GM19351 (cell line): Measurements from ENCODE around the gene ADGRD1.

ENCODE experiments used
- ATAC-seq: cut with Tn5 transposase; IDR thresholded peaks from one replicate; pipeline ENCODE4 v1.9.1; 2021; ENCODE audit warnings: mild to moderate bottlenecking, moderate library complexity; ENCODE audit not compliant: unreplicated experiment

The ADGRD1 gene

GRCh38 chr12:131020326-131021153 is 66.8 kb downstream of the ADGRD1 start:
- no peak for ATAC-seq

GRCh38 chr12:131021154-131021541 is 67.4 kb downstream of the ADGRD1 start:
- ATAC-seq: no peak

GRCh38 chr12:131024026-131024425 is 70.3 kb downstream of the ADGRD1 start:
- no peak for ATAC-seq

DNA sequence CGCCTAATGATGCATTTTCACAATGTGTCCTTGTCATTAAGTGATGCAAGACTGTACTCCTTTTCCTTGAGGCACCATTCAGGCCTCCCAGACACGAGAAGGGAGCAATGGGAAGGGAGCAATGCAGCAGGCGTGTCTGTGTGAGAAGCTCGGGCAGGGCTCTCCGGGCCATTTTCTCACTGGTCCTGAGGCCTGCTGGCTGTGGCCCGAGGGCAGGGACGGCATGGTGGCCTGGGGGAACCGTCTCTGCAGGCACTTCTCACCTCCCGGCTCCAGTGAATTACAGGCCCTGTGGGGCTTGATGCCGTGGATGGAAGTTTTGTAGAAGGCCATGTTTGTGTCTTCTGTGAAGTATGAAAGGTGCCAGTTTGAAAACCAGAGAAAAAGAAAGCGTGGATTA is 71.0 kb downstream of the ADGRD1 start:
- ATAC-seq: no peak

DNA sequence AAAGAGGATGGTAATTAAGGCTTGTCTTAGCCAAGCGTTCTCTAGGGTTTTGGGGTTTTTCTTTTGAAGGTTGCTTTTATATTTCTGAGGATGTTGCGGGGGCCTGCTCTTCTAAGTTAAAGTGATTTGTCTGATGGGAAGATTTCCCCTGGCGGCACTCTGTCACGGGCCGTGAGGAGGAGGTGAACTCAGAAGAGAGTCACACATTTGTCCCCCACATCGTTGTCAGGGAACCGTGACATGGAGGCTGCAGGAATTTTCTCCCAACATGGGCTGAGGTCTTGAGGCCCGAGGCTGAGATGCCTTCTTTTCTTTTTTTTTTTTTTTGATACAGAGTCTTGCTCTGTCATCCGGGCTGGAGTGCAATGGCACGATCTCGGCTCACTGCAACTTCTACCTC is 71.5 kb downstream of the ADGRD1 start:
- ATAC-seq: no peak

- no peak for ATAC-seq
Observed at GRCh38 chr12:131025939-131026702, 72.4 kb downstream of the ADGRD1 start.

GRCh38 chr12:131026754-131027153 is 73.0 kb downstream of the ADGRD1 start:
- ATAC-seq: no peak

DNA sequence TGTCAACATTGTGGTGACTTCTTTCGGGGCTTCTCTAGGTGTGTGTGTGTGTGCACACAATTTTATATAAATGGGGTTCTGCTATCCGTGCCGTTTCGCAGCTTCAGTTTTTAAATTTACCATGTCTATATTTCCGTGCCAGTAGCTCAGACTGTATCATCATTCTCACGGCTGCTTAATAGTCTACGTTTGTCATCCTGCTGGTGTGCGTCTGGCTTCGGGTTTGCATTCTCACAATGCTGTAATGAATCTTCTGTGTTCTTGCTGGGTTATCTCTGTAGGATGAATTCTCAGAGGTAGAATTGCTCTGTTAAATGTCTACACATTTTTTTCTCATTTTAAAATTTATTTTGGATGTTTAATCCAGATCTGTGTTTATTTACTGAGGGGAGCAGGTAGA is 73.6 kb downstream of the ADGRD1 start:
- ATAC-seq: no peak

- ATAC-seq: no peak
Observed at GRCh38 chr12:131027876-131028586, 74.3 kb downstream of the ADGRD1 start.

DNA sequence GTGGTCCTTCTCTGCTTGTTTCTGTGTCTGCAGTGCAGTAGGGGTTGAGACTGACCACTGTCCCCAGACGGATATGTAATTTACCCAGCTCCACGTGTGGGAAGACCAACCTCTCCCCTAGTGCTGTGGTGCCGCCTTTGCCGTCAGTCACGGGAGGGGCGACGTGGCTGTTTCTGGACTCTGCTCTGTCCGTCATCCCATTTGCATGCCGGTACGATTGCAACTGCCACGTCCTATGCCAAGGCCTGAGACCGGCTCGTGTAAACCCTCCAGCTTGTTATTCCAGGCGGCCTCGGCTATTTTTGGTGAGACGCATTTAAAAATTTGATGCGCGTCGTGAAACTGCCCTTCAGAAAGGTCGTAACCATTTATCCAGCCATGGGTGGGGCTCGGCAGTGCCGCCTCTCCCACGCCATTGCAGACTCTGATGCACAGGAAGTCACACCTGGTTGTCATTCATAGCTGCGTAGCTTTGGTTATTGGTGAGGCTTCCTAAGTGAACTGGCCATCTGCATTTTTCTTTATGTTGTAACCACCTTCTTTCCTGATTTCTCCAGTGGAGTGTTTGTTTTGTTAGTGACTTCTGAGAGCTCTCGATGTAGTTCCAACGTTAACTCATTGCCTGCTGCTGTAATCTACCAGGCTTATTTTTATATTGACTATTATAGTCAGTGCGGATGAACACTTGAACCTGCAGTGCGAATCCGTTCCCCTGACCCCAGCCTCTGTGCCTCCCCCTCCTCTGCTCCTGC is 75.1 kb downstream of the ADGRD1 start:
- no peak for ATAC-seq

DNA sequence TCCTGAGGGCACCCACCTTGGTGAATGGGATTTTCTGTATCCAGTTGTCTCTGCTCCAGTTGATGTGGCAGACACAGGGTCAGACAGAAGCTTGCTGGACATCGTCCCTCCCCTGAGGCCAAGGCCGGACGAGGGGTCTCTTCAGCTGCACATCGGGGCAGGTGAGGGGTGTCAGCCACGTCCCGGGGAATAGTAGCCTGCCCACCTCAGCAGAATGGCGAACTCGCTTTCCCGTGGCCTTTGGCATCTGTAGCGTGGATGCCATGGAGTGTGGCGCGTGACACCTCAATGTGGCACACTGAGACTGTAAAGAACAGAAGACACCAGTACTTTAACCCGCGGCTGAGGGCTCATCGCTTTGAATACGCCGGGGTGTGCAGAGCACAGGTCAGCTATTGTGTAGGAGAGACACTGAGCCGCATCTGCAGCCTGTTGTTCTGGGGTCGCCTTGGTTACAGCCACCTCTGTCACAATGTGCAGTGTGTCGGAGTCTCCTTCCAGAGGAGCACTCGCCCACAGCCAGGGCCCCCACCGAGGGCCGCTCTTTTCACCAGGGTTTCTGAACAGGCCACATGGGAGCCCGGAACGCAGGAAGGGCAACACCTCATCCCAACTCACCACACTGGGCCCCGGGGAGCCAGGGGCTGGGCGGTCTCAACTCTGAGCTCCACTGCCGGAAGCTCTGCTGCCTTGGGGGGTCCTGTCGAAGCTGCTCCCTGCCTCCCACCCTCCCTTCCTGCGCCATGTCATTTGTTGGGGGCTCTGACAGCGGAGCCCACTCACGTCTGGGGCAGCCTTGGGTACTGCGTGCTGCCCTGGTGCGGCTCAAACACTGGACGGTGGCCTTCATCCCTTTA is 77.0 kb downstream of the ADGRD1 start:
- ATAC-seq: no peak

- no peak for ATAC-seq
Observed at GRCh38 chr12:131032082-131032750, 78.5 kb downstream of the ADGRD1 start.

GRCh38 chr12:131033486-131033885 is 79.8 kb downstream of the ADGRD1 start:
- no peak for ATAC-seq

GRCh38 chr12:131033886-131034482 is 80.3 kb downstream of the ADGRD1 start:
- ATAC-seq: no peak

DNA sequence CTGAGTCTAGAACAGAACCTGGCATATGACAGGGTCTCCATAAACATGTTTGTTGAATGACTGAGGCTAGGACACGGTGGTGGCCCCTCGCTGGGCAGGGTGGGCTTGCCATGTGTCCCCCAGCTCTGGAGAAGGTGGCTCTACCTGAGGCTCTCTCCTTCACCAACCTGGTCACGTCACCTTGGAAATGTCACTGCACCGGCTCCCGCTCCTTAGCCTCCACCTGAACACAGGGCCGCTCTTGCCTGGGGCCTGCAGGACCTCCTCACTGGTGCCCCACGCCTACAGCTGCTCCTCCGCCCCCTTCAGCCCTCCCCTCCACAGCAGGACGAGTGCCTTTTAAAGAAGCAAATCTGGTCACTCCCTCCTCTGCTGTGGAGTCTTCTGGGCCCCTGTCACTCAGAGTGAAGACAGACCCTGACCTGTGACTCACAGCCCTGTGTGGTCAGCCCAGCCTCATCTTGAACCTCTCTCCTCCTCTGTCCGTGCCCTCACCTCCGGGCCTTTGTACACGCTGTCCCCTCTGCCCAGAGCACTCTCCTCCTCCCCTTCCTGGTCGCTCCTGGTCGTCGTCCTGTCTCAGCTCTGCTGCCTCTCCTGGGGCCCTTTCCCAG is 81.0 kb downstream of the ADGRD1 start:
- ATAC-seq: no peak

- no peak for ATAC-seq
Observed at GRCh38 chr12:131035245-131035681, 81.6 kb downstream of the ADGRD1 start.

DNA sequence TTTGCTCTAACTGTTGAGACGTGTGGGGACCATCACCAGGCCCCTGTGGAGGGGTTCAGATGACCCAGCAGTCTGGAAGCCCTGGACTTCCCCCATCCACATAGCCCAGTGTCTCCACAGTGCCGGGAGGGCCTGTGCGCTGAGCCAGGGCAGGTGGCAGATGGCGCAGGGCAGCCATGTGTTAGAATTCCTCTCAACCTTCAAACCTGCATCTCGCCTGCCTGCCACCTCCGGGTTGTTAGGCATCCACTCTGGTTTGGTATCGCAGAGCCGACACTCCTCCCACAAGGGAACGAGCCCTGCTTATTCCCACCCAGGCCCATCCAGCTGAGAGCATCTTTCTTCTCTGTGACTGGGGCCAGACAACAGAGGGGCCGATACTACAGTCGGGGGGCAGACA is 84.5 kb downstream of the ADGRD1 start:
- ATAC-seq: no peak
